ENCODE measurements around the gene TMEM94. TPM values are rescaled to one million over a fixed set of nuclear protein-coding genes. Genes with fewer than 3 reads are reported as not detected.

TMEM94 gene
- total and polyA plus RNA-seq, 8 donors: 29.9 to 64.9 (median 39.3) TPM

DNA sequence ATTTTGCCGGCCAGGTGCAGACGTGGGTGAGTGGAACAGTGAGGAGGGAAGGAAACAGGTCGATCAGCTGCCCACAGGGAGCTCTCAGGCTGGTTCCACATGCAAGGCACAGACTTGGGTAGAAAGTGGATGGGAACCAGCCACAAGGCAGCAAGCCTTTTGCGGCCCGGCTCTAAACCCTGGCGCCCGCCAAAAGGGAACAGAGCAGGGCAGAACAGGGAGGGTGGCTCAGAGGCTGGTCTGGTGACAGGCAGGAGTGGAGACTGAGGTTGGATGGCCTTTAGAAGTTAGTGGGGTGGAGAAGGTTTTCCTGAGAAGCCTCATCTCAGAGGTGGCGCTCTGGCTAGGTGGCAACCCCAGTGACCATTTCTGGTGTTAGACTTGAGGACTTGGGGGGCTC lies 79.4 kb downstream of the TMEM94 start:
- intact Hi-C loops (cut with DNase I): loop anchor here in 1 of 3 donors (10.0 kb wide), 1 partner anchor 49 kb away; the partner anchor contains the start of gene MYO15B
- TF ChIP-seq, protein P1, sequence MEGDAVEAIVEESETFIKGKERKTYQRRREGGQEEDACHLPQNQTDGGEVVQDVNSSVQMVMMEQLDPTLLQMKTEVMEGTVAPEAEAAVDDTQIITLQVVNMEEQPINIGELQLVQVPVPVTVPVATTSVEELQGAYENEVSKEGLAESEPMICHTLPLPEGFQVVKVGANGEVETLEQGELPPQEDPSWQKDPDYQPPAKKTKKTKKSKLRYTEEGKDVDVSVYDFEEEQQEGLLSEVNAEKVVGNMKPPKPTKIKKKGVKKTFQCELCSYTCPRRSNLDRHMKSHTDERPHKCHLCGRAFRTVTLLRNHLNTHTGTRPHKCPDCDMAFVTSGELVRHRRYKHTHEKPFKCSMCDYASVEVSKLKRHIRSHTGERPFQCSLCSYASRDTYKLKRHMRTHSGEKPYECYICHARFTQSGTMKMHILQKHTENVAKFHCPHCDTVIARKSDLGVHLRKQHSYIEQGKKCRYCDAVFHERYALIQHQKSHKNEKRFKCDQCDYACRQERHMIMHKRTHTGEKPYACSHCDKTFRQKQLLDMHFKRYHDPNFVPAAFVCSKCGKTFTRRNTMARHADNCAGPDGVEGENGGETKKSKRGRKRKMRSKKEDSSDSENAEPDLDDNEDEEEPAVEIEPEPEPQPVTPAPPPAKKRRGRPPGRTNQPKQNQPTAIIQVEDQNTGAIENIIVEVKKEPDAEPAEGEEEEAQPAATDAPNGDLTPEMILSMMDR (IDR thresholded peaks at IDR 0.05): no peak
- Histone ChIP-seq H3K27ac (peak overlapping the region in 1 of 4 donors; percentile 41), H3K4me3 (no peak overlapping the region), H3K4me1 (peaks cover 26 to 40% (median 37%) of the 10 kb centered on the region in 3 donors), H3K36me3 (no peaks in the 10 kb centered on the region), H3K27me3 (no peaks in the 10 kb centered on the region), H3K9me3 (no peaks in the 10 kb centered on the region)
- no peak for ATAC-seq
- DNase-seq: no peak
- WGBS, 2 donors: 87 to 89% methylated on average over 7 to 8 of the region's 8 CpGs
- FAIRE-seq: no peak

DNA sequence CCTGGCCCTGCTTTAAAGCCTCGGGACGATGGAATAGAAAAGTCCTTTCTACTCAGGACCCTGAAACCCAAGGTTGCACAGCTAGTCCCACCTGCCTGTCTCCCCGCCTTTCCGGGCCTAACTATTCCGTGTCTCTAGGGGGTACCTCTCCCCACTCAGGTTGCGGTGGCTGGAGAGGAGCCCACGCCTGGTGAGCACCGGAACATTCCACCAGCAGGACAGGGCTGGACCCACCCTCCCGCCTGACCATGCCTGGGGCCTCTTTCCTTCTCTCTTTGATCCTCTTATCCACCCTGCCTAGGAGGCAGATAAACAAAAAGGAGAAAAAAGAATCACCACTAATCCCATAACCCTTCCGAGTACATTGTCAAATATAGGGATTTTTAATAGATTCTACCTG lies 79.9 kb downstream of the TMEM94 start:
- Histone ChIP-seq H3K36me3 (no peaks in the 10 kb centered on the region), H3K4me1 (peaks cover 21 to 41% (median 37%) of the 10 kb centered on the region in 3 donors), H3K27me3 (no peaks in the 10 kb centered on the region), H3K4me3 (no peak overlapping the region), H3K27ac (no peak overlapping the region), H3K9me3 (no peaks in the 10 kb centered on the region)
- ATAC-seq (no peak), FAIRE-seq (no peak), DNase-seq (peak in 1 of 6 donors; percentile 12)
- WGBS, 2 donors: 77 to 81% methylated on average over 10 of the region's 10 CpGs
- intact Hi-C loops (cut with DNase I): loop anchor here in 1 of 3 donors (10.0 kb wide), 1 partner anchor 48 kb away; the partner anchor contains the start of gene MYO15B
- TF ChIP-seq, protein P1 (IDR thresholded peaks at IDR 0.05): no peak

DNA sequence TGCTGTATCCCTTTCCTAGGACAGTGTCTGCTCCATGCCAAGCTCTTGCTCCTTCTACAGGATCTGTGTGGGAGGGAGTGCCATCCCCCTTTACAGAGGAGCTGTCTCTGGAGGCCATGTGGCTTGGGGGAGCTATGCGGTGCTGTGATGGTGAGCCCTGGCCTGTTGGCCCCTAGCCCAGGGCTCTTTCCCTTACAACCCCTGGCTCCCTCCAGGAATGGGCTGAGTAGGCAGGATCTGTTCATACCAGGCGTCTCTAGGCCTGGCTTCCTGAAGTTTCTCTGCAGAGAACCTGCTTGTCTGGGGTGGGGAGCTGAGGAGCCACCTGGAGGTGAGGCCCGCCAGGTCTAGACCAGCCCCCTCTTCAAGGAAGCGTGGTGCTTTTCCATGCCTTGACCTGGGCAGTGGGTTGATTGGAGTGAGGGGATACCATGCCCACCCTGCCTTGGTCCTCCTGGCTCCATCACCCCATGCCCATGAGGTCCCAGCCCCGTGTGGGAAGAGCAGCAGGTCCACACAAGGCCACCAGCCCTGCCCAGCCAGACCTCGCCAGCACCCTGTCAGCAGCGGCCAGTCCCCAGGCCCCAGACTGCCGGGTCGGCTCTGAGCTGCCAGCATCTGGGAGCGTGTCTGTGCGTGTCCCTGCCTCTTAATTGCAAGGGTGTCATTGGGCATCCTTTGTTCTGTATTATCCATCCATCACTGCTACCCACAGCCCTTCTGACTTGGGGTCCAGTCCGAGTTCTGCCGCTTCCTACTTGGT lies 83.7 kb downstream of the TMEM94 start:
- Histone ChIP-seq H3K4me3 (no peak overlapping the region), H3K9me3 (no peaks in the 10 kb centered on the region), H3K27me3 (no peaks in the 10 kb centered on the region), H3K4me1 (peaks cover 28 to 42% (median 33%) of the 10 kb centered on the region in 3 donors), H3K27ac (peak overlapping the region in 3 of 4 donors; percentile 8 to 50 (median 26)), H3K36me3 (no peaks in the 10 kb centered on the region)
- WGBS, 2 donors: 39 to 44% methylated on average over 13 of the region's 13 CpGs
- peak in 1 of 6 donors; percentile 76 for DNase-seq
- no peak for FAIRE-seq
- intact Hi-C loops (cut with DNase I): loop anchor here in 1 of 3 donors (10.0 kb wide), 1 partner anchor 45 kb away; the partner anchor contains the start of gene MYO15B
- peak; percentile 33 to 65 (median 54) for ATAC-seq
- TF ChIP-seq, protein P1 (IDR thresholded peaks at IDR 0.05): no peak

DNA sequence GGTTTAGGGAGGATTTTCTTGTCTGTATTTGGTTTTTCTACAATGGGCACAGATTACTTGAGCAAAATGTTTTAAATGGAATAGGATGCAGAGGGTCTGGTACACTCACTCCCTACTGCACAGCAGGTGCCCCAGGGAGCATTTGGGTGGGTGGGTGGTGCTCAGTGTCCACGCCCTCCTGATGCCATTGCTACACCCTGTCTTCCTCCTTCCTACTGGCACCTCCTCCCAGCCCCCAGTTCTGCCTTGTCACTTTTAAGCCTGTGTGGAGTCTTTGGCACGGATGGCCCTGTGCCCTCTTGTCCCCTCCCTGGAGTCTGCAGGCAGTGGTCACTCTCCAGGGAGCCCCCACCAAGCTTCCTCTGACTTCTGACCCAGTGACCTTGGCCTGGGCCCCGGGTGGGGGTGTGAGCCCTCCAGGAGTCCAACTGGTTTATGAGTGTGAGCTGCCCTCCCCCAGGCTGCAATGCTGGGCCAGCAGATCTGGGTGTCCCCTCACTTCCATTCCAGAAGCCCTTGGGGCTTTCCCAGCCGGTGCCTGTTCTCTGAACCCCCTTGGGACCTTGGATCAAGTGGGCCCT lies 84.6 kb downstream of the TMEM94 start:
- no peaks in the 10 kb centered on the region for H3K27me3 ChIP-seq
- H3K4me1 ChIP-seq: peaks cover 28 to 46% (median 42%) of the 10 kb centered on the region in 3 donors
- intact Hi-C loops (cut with DNase I): no loop called here
- no peak for ATAC-seq
- no peaks in the 10 kb centered on the region for H3K9me3 ChIP-seq
- no peak for FAIRE-seq
- WGBS, 2 donors: 47 to 51% methylated on average over 4 of the region's 4 CpGs
- H3K36me3 ChIP-seq: no peaks in the 10 kb centered on the region
- TF ChIP-seq, protein P1 (IDR thresholded peaks at IDR 0.05): no peak
- DNase-seq: peak in 1 of 6 donors; percentile 60
- H3K27ac ChIP-seq: peak overlapping the region in 3 of 4 donors; percentile 33 to 50 (median 37)
- no peak overlapping the region for H3K4me3 ChIP-seq
